GM12801 (cell line): ENCODE results near the gene OXGR1.

Source experiments
- CTCF ChIP-seq: IDR thresholded peaks from one replicate; pipeline ENCODE4 v1.5.1; 2011; ENCODE audit warnings: control low read depth; ENCODE audit not compliant: insufficient read length; ENCODE audit errors: extremely low read depth

Gene OXGR1

GRCh38 chr13:96996886-96997285 lies 2.6 kb upstream of the OXGR1 start:
- TF ChIP-seq CTCF = no peak

GRCh38 chr13:96996107-96996506 lies 1.8 kb upstream of the OXGR1 start:
- no peak for TF ChIP-seq CTCF

- no peak for TF ChIP-seq CTCF
Observed at GRCh38 chr13:96994858-96995243, 575 bp upstream of the OXGR1 start.

GRCh38 chr13:96993634-96994016 lies 651 bp downstream of the OXGR1 start:
- TF ChIP-seq CTCF = no peak

GRCh38 chr13:96992633-96993032 lies 1.6 kb downstream of the OXGR1 start:
- no peak for TF ChIP-seq CTCF

GRCh38 chr13:96991072-96991471 lies 3.2 kb downstream of the OXGR1 start:
- no peak for TF ChIP-seq CTCF

GRCh38 chr13:96988441-96988840 lies 5.8 kb downstream of the OXGR1 start:
- TF ChIP-seq CTCF = no peak

GRCh38 chr13:96984051-96984508 lies 10.2 kb downstream of the OXGR1 start:
- no peak for TF ChIP-seq CTCF
